ENCODE results near the gene BMP6.

BMP6 gene

GRCh38 chr6:7881765-7882500 lies 156.0 kb downstream of the BMP6 start:
- TF ChIP-seq CTCF (IDR thresholded peaks at IDR 0.05) = no peak

- TF ChIP-seq CTCF (IDR thresholded peaks at IDR 0.05) = no peak
Measured at GRCh38 chr6:7882505-7883257, 156.8 kb downstream of the BMP6 start.

- no peak for TF ChIP-seq CTCF (IDR thresholded peaks at IDR 0.05)
Measured at GRCh38 chr6:7883381-7883780, 157.5 kb downstream of the BMP6 start.

- TF ChIP-seq CTCF (IDR thresholded peaks at IDR 0.05) = no peak
Measured at GRCh38 chr6:7886132-7886531, 160.2 kb downstream of the BMP6 start.

- TF ChIP-seq CTCF (IDR thresholded peaks at IDR 0.05) = no peak
Measured at GRCh38 chr6:7887278-7887991, 161.5 kb downstream of the BMP6 start.

- no peak for TF ChIP-seq CTCF (IDR thresholded peaks at IDR 0.05)
Measured at GRCh38 chr6:7888587-7889357, 162.9 kb downstream of the BMP6 start.

Measured in LNCAP (cell line).